HepG2 (cell line): Measurements from ENCODE around the gene FAF1. TPM values are rescaled to one million over a fixed set of nuclear protein-coding genes. Genes with fewer than 3 reads are reported as not detected.

Experiments used
- ATAC-seq: fragments of 200-7000 bp; cut with Tn5 transposase; 3 replicates; pipeline ENCODE4 v1.9.1; 2020; ENCODE audit warnings: mild to moderate bottlenecking, moderate library complexity
- BruUV-seq: library from RNA; stranded (reverse); fragments of 400-500 nt; replicated peaks from 2 replicates; lab custom pipeline; 2021; lab: Mats Ljungman, UMichigan
- CTCF ChIA-PET: fragments of 300-600 bp; formaldehyde crosslinking; extraction: SDS; loops from one replicate; lab custom pipeline; 2021; ENCODE audit warnings: low total read pairs, inconsistent platforms, low intra/inter-chr PET ratio; lab: Yijun Ruan, JAX
- POLR2A ChIA-PET: fragments of 350-600 bp; sonication (Branson Sonifier 250); formaldehyde crosslinking; loops from one replicate; lab custom pipeline; 2020; ENCODE audit warnings: antibody characterized with exemption, inconsistent platforms; lab: Yijun Ruan, JAX
- DNase-seq: peaks from one replicate; pipeline ENCODE4 v3.0.0-alpha.2; 2015; ENCODE audit warnings: low spot score
- FAIRE-seq: peaks from 3 replicates; lab custom pipeline; 2011; peaks lifted over from hg19 to GRCh38; lab: Jason Lieb, UNC
- H2AFZ ChIP-seq: one replicate; pipeline ENCODE4 v1.6.1; 2011; ENCODE audit warnings: low read length, inconsistent platforms
- H3K27ac ChIP-seq: fragments of 300-600 bp; 3 replicates; pipeline ENCODE4 v1.8.0; 2011; ENCODE audit warnings: mixed run types, mild to moderate bottlenecking, mixed read lengths, low read length, inconsistent platforms; ENCODE audit not compliant: insufficient read depth; ENCODE audit errors: extremely low read length
- H3K27me3 ChIP-seq, 2 experiments: fragments of 200-600 bp in 1 of 2; 2 replicates in 1 of 2; 3 replicates in 1 of 2; pipeline versions ENCODE4 v1.6.0 to v1.8.0; 2011; ENCODE audit warnings: low read length in 2 of 2, mild to moderate bottlenecking in 2 of 2, moderate library complexity in 2 of 2, inconsistent platforms in 1 of 2; ENCODE audit not compliant: insufficient read depth in 2 of 2, control insufficient read depth in 1 of 2
- H3K36me3 ChIP-seq, 2 experiments: fragments of 200-600 bp in 1 of 2; replicated peaks in 1 of 2; 2 replicates in 1 of 2; 3 replicates in 1 of 2; pipeline versions ENCODE4 v1.5.1 to v1.8.0; 2011; ENCODE audit warnings: low read length in 2 of 2, inconsistent platforms in 1 of 2; ENCODE audit not compliant: insufficient read depth in 2 of 2, control insufficient read depth in 1 of 2
- H3K4me1 ChIP-seq: 2 replicates; pipeline ENCODE4 v1.5.1; 2012; ENCODE audit warnings: low read length, inconsistent platforms; ENCODE audit not compliant: insufficient read depth
- H3K4me2 ChIP-seq: 2 replicates; pipeline ENCODE4 v1.6.0; 2011; ENCODE audit warnings: low read depth, low read length, inconsistent platforms
- H3K4me3 ChIP-seq, 3 experiments: fragments of 200-600 bp in 1 of 3; sonication (generic), shearing (Covaris generic) in 1 of 3; replicated peaks in 1 of 3; 2 replicates each; pipeline ENCODE4 v1.5.1; 2011 to 2016; ENCODE audit warnings: low read length in 3 of 3, inconsistent platforms in 2 of 3, low read depth in 2 of 3, mild to moderate bottlenecking in 2 of 3, control low read depth in 1 of 3, mixed read lengths in 1 of 3; ENCODE audit not compliant: insufficient read depth in 1 of 3
- H3K79me2 ChIP-seq: one replicate; pipeline ENCODE4 v1.6.1; 2011; ENCODE audit warnings: low read length, inconsistent platforms; ENCODE audit not compliant: insufficient read depth
- H3K9ac ChIP-seq: 2 replicates; pipeline ENCODE4 v1.6.0; 2011; ENCODE audit warnings: mild to moderate bottlenecking, low read depth, low read length, inconsistent platforms; ENCODE audit not compliant: insufficient read depth
- H3K9me3 ChIP-seq: 2 replicates; pipeline ENCODE4 v1.5.1; 2012; ENCODE audit warnings: mild to moderate bottlenecking, low read length
- H4K20me1 ChIP-seq: 2 replicates; pipeline ENCODE4 v1.6.0; 2011; ENCODE audit warnings: inconsistent platforms, mild to moderate bottlenecking, low read length, moderate library complexity; ENCODE audit not compliant: insufficient read depth
- CHD4 ChIP-seq: fragments of 200-600 bp; sonication (generic); IDR thresholded peaks from 2 replicates; pipeline ENCODE4 v1.7.0; 2017; ENCODE audit warnings: mild to moderate bottlenecking, low read length, borderline replicate concordance
- DR1 ChIP-seq: sonication (generic); formaldehyde crosslinking; IDR thresholded peaks from 2 replicates; pipeline ENCODE4 v1.8.0; 2021; ENCODE audit warnings: mild to moderate bottlenecking, missing genetic modification reagents, inconsistent platforms
- ELF4 ChIP-seq: sonication (generic); formaldehyde crosslinking; IDR thresholded peaks from 2 replicates; pipeline ENCODE4 v1.5.0; 2020; ENCODE audit warnings: missing genetic modification reagents, mild to moderate bottlenecking, moderate library complexity, borderline replicate concordance
- FOSL2 ChIP-seq: sonication (generic); formaldehyde crosslinking; IDR thresholded peaks from 2 replicates; pipeline ENCODE4 v1.4.0; 2020; ENCODE audit warnings: missing genetic modification reagents
- GTF3A ChIP-seq: sonication (generic); formaldehyde crosslinking; conservative IDR thresholded peaks from 2 replicates; pipeline ENCODE4 v1.4.0; 2020; ENCODE audit warnings: mild to moderate bottlenecking, missing genetic modification reagents
- MED8 ChIP-seq: sonication (generic); formaldehyde crosslinking; IDR thresholded peaks from 2 replicates; pipeline ENCODE4 v1.8.1; 2023; ENCODE audit warnings: mild to moderate bottlenecking, missing genetic modification reagents; ENCODE audit not compliant: insufficient replicate concordance
- RBM22 ChIP-seq: fragments of 200-400 bp; formaldehyde crosslinking; optimal IDR thresholded peaks from 2 replicates; pipeline ENCODE3; 2017; ENCODE audit warnings: mild to moderate bottlenecking, low read length, moderate library complexity
- SIX1 ChIP-seq: sonication (generic); formaldehyde crosslinking; IDR thresholded peaks from 2 replicates; pipeline ENCODE4 v1.4.0; 2020; ENCODE audit warnings: missing genetic modification reagents, borderline replicate concordance
- SMAD1 ChIP-seq: sonication (generic); formaldehyde crosslinking; IDR thresholded peaks from 2 replicates; pipeline ENCODE4 v1.4.0; 2020; ENCODE audit warnings: missing genetic modification reagents, low read depth, mild to moderate bottlenecking, borderline replicate concordance
- ZNF296 ChIP-seq: sonication (generic); formaldehyde crosslinking; conservative IDR thresholded peaks from 2 replicates; pipeline ENCODE4 v1.5.0; 2020; ENCODE audit warnings: mild to moderate bottlenecking, missing genetic modification reagents
- WGBS: methylation state at CpG from one replicate; pipeline ENCODE4 v1.1.6; 2017; ENCODE audit warnings: low lambda C conversion rate; 5-methylcytosine and 5-hydroxymethylcytosine counted together
- in situ Hi-C: cut with HindIII; loops from 2 replicates; pipeline ENCODE4 v1.10.0; 2017; ENCODE audit warnings: low pct_unique_long_range_greater_than_20kb; ENCODE audit not compliant: extremely low pct_ligation_motif_present
- intact Hi-C: fragments of 100-400 bp; cut with micrococcal nuclease; formaldehyde crosslinking; loops from one replicate; pipeline ENCODE4 v1.10.0; 2022; ENCODE audit not compliant: unreplicated experiment
- polyA plus RNA-seq, 8 experiments: library from polyadenylated mRNA; depleted of rRNA in 3 of 8; stranded (reverse) in 7 of 8; unstranded in 1 of 8; fragments of >200 nt; fragmentation: Illumina TruSeq in 4 of 8; extraction: Trizol in 4 of 8; gene quantifications; 2 replicates each; pipeline versions ENCODE4 v1.2.1 to v1.2.3, GENCODE V29; 2011 to 2016; ENCODE audit warnings: low read depth in 4 of 8, missing spikeins in 1 of 8, mixed read lengths in 1 of 8; ENCODE audit not compliant: insufficient read depth in 1 of 8
- total RNA-seq, 5 experiments: library from RNA; depleted of rRNA; stranded (reverse); fragments of >200 nt; fragmentation: Illumina TruSeq; extraction: Trizol; gene quantifications; 2 replicates each; pipeline ENCODE4 v1.2.3, GENCODE V29; 2016; ENCODE audit warnings: low read depth in 1 of 5
- TF ChIP-seq, protein P1 (sequence below): sonication (generic); formaldehyde crosslinking; IDR thresholded peaks from 2 replicates; pipeline ENCODE4 v1.4.0; 2020; ENCODE audit warnings: missing genetic modification reagents
- TF ChIP-seq, protein P2 (sequence below): sonication (generic); formaldehyde crosslinking; IDR thresholded peaks from 2 replicates; pipeline ENCODE4 v1.4.0; 2020; ENCODE audit warnings: missing genetic modification reagents, mild to moderate bottlenecking, borderline replicate concordance
- TF ChIP-seq, protein P3 (sequence below): IDR thresholded peaks from 2 replicates; pipeline ENCODE4 v1.6.1; 2016; ENCODE audit warnings: missing compliant biosample characterization, missing genetic modification reagents, borderline replicate concordance
- TF ChIP-seq, protein P4 (sequence below): sonication (generic); formaldehyde crosslinking; IDR thresholded peaks from 2 replicates; pipeline ENCODE4 v1.9.0; 2022; ENCODE audit warnings: missing genetic modification reagents, mild to moderate bottlenecking, borderline replicate concordance

FAF1 gene
- total and polyA plus RNA-seq, 2 of the 13 experiments (the other 11 are each of a cell fraction or from before 2014, with no cell fraction given): 19.4 to 63.3 TPM

DNA sequence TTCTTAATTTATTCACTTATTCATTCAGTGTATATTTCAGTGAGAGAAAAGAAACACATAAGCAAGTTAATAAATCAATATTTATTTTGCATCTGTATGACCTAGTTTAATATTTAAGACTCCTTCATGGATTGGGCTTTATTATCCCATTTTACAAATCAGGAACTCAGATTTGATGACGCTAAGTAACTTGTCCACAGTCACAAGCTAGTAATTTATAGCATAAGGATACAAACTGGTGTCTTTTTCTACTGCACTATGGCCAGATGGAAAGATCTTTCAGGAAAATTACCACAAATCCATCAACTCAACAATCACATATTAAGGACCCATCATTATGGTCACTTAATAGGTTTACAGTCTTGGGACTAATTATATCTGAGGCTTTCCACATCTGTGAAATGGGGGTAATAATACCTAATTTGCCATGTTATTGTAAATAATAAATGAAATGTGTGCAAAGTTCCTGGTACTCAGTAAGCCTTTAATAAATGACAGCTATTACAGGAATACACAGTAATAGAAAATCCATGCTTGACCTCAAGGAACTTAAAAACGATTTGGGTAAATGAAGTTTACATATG is 23.2 kb upstream of the FAF1 start:
- peaks cover 15% of the 10 kb centered on the region for H3K4me1 ChIP-seq
- no peak overlapping the region for H3K4me2 ChIP-seq
- no peak overlapping the region for H3K27ac ChIP-seq
- no peak for FAIRE-seq
- no peak overlapping the region for H3K4me3 ChIP-seq
- no peaks in the 10 kb centered on the region for H3K27me3 ChIP-seq
- H3K79me2 ChIP-seq: peaks cover 21% of the 10 kb centered on the region
- ChIA-PET CTCF (no interaction called here), POLR2A (no interaction called here)
- H4K20me1 ChIP-seq: no peaks in the 10 kb centered on the region
- no peaks in the 10 kb centered on the region for H3K9me3 ChIP-seq
- no peak for DNase-seq
- no peak overlapping the region for H2AFZ ChIP-seq
- in situ Hi-C loops (no loop called here), intact Hi-C loops (no loop called here)
- no peak overlapping the region for H3K9ac ChIP-seq
- ATAC-seq: no peak
- no TSS peak for BruUV-seq
- TF ChIP-seq, protein P1, sequence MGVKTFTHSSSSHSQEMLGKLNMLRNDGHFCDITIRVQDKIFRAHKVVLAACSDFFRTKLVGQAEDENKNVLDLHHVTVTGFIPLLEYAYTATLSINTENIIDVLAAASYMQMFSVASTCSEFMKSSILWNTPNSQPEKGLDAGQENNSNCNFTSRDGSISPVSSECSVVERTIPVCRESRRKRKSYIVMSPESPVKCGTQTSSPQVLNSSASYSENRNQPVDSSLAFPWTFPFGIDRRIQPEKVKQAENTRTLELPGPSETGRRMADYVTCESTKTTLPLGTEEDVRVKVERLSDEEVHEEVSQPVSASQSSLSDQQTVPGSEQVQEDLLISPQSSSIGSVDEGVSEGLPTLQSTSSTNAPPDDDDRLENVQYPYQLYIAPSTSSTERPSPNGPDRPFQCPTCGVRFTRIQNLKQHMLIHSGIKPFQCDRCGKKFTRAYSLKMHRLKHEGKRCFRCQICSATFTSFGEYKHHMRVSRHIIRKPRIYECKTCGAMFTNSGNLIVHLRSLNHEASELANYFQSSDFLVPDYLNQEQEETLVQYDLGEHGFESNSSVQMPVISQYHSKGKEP: no peak
- TF ChIP-seq, protein P2, sequence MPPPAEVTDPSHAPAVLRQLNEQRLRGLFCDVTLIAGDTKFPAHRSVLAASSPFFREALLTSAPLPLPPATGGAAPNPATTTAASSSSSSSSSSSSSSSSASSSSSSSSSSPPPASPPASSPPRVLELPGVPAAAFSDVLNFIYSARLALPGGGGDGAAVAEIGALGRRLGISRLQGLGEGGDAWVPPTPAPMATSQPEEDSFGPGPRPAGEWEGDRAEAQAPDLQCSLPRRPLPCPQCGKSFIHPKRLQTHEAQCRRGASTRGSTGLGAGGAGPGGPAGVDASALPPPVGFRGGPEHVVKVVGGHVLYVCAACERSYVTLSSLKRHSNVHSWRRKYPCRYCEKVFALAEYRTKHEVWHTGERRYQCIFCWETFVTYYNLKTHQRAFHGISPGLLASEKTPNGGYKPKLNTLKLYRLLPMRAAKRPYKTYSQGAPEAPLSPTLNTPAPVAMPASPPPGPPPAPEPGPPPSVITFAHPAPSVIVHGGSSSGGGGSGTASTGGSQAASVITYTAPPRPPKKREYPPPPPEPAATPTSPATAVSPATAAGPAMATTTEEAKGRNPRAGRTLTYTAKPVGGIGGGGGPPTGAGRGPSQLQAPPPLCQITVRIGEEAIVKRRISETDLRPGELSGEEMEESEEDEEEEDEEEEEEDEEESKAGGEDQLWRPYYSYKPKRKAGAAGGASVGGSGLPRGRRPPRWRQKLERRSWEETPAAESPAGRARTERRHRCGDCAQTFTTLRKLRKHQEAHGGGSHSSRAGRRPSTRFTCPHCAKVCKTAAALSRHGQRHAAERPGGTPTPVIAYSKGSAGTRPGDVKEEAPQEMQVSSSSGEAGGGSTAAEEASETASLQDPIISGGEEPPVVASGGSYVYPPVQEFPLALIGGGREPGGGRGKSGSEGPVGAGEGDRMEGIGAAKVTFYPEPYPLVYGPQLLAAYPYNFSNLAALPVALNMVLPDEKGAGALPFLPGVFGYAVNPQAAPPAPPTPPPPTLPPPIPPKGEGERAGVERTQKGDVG (CRISPR knock-in tag): no peak
- TF ChIP-seq FOSL2 (CRISPR knock-in tag) (no peak), GTF3A (CRISPR knock-in tag) (no peak), SIX1 (CRISPR knock-in tag) (no peak), MED8 (CRISPR knock-in tag) (no peak), RBM22 (no peak), ZNF296 (CRISPR knock-in tag) (no peak), SMAD1 (CRISPR knock-in tag) (no peak), ELF4 (no peak), DR1 (CRISPR knock-in tag) (no peak), CHD4 (no peak)
- TF ChIP-seq, protein P3, sequence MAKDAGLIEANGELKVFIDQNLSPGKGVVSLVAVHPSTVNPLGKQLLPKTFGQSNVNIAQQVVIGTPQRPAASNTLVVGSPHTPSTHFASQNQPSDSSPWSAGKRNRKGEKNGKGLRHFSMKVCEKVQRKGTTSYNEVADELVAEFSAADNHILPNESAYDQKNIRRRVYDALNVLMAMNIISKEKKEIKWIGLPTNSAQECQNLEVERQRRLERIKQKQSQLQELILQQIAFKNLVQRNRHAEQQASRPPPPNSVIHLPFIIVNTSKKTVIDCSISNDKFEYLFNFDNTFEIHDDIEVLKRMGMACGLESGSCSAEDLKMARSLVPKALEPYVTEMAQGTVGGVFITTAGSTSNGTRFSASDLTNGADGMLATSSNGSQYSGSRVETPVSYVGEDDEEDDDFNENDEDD: no peak
- TF ChIP-seq, protein P4, sequence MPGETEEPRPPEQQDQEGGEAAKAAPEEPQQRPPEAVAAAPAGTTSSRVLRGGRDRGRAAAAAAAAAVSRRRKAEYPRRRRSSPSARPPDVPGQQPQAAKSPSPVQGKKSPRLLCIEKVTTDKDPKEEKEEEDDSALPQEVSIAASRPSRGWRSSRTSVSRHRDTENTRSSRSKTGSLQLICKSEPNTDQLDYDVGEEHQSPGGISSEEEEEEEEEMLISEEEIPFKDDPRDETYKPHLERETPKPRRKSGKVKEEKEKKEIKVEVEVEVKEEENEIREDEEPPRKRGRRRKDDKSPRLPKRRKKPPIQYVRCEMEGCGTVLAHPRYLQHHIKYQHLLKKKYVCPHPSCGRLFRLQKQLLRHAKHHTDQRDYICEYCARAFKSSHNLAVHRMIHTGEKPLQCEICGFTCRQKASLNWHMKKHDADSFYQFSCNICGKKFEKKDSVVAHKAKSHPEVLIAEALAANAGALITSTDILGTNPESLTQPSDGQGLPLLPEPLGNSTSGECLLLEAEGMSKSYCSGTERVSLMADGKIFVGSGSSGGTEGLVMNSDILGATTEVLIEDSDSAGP (CRISPR knock-in tag): no peak
- H3K36me3 ChIP-seq: no peaks in the 10 kb centered on the region
- WGBS: 74% methylated on average over 2 of the region's 2 CpGs
